GM19452 (cell line): ENCODE measurements around the gene P3H3.

Experiments used
- ATAC-seq: cut with Tn5 transposase; IDR thresholded peaks from one replicate; pipeline ENCODE4 v1.9.1; 2021; ENCODE audit not compliant: unreplicated experiment

Gene P3H3

GRCh38 chr12:6826125-6826733, 2.0 kb upstream of the P3H3 start:
- no peak for ATAC-seq

GRCh38 chr12:6826734-6827436, 1.3 kb upstream of the P3H3 start:
- no peak for ATAC-seq

GRCh38 chr12:6827437-6827911, 733 bp upstream of the P3H3 start:
- no peak for ATAC-seq

- ATAC-seq: no peak
Observed at GRCh38 chr12:6828781-6829535, 751 bp downstream of the P3H3 start.

GRCh38 chr12:6829536-6830220, 1.5 kb downstream of the P3H3 start:
- no peak for ATAC-seq

GRCh38 chr12:6830286-6830890, 2.2 kb downstream of the P3H3 start:
- no peak for ATAC-seq

- ATAC-seq: no peak
Observed at GRCh38 chr12:6830999-6831398, 2.8 kb downstream of the P3H3 start.

- no peak for ATAC-seq
Observed at GRCh38 chr12:6831450-6831995, 3.3 kb downstream of the P3H3 start.

- no peak for ATAC-seq
Observed at GRCh38 chr12:6832125-6832524, 3.9 kb downstream of the P3H3 start.

GRCh38 chr12:6833189-6833890, 5.1 kb downstream of the P3H3 start:
- no peak for ATAC-seq

- ATAC-seq: no peak
Observed at GRCh38 chr12:6834254-6834653, 6.0 kb downstream of the P3H3 start.

- ATAC-seq: no peak
Observed at GRCh38 chr12:6834873-6835272, 6.7 kb downstream of the P3H3 start.

GRCh38 chr12:6836851-6837250, 8.6 kb downstream of the P3H3 start:
- no peak for ATAC-seq

- ATAC-seq: no peak
Observed at GRCh38 chr12:6837370-6838060, 9.3 kb downstream of the P3H3 start.

- no peak for ATAC-seq
Observed at GRCh38 chr12:6838854-6839253, 10.6 kb downstream of the P3H3 start.

GRCh38 chr12:6839482-6840201, 11.4 kb downstream of the P3H3 start:
- no peak for ATAC-seq

- no peak for ATAC-seq
Observed at GRCh38 chr12:6840330-6840729, 12.1 kb downstream of the P3H3 start.

GRCh38 chr12:6840761-6841515, 12.7 kb downstream of the P3H3 start, which contains the start of gene GNB3:
GNB3 (plus strand) TSS chr12:6840925; CDS start chr12:6841288, 363 bp downstream.
- no peak for ATAC-seq
